CD4-positive, CD25-positive, alpha-beta regulatory T cell (primary cell): ENCODE data around the gene NRGN. TPM values are rescaled to one million over a fixed set of nuclear protein-coding genes. Genes with fewer than 3 reads are reported as not detected.

Experiments
- ATAC-seq, 2 donors: fragments of 150-1000 bp; cut with Tn5 transposase; one replicate each; pipeline ENCODE4 v1.10.0; 2021; ENCODE audit warnings: low read depth in 2 of 2, moderate number of reproducible peaks in 2 of 2, moderate library complexity in 1 of 2
- DNase-seq, 3 donors: peaks; one replicate each; pipeline versions ENCODE4 v3.0.0 to v3.0.0-alpha.2; 2012 to 2022; ENCODE audit warnings: mixed read lengths in 1 of 3
- H3K27ac ChIP-seq: one replicate; pipeline ENCODE4 v1.7.0; 2013; ENCODE audit warnings: mild to moderate bottlenecking, low read length; ENCODE audit not compliant: insufficient read depth, poor library complexity, severe bottlenecking
- H3K27me3 ChIP-seq: one replicate; pipeline ENCODE4 v1.7.0; 2013; ENCODE audit warnings: low read length; ENCODE audit not compliant: control insufficient read depth, insufficient read depth
- H3K36me3 ChIP-seq: one replicate; pipeline ENCODE4 v1.7.0; 2013; ENCODE audit warnings: mild to moderate bottlenecking, low read length, moderate library complexity; ENCODE audit not compliant: control insufficient read depth, insufficient read depth
- H3K4me1 ChIP-seq: 2 replicates; pipeline ENCODE4 v1.7.0; 2013; ENCODE audit warnings: mild to moderate bottlenecking, low read length; ENCODE audit not compliant: insufficient read depth, control insufficient read depth, poor library complexity, severe bottlenecking
- H3K4me3 ChIP-seq: one replicate; pipeline ENCODE4 v1.7.0; 2013; ENCODE audit warnings: low read depth, mild to moderate bottlenecking, low read length, moderate library complexity
- H3K9me3 ChIP-seq, 2 experiments: 1 replicate in 1 of 2; 2 replicates in 1 of 2; pipeline ENCODE4 v1.7.0; 2013; ENCODE audit warnings: low read length in 2 of 2, mild to moderate bottlenecking in 1 of 2, moderate library complexity in 1 of 2; ENCODE audit not compliant: control insufficient read depth in 2 of 2
- H3K27ac Mint-ChIP-seq, 3 donors: one replicate each; pipeline ENCODE4 v1.8.0; 2020 to 2022; ENCODE audit warnings: mild to moderate bottlenecking in 3 of 3, mixed read lengths in 3 of 3, moderate library complexity in 2 of 3
- H3K27me3 Mint-ChIP-seq: one replicate; pipeline ENCODE4 v1.8.0; 2022; ENCODE audit warnings: mild to moderate bottlenecking, mixed read lengths
- H3K36me3 Mint-ChIP-seq: one replicate; pipeline ENCODE4 v1.8.0; 2020; ENCODE audit warnings: mixed read lengths
- H3K4me1 Mint-ChIP-seq, 4 donors: one replicate each; pipeline ENCODE4 v1.8.0; 2020 to 2022; ENCODE audit warnings: mixed read lengths in 4 of 4, mild to moderate bottlenecking in 1 of 4
- H3K4me3 Mint-ChIP-seq, 4 donors: one replicate each; pipeline ENCODE4 v1.8.0; 2020 to 2022; ENCODE audit warnings: mild to moderate bottlenecking in 4 of 4, mixed read lengths in 4 of 4, moderate library complexity in 3 of 4
- H3K9me3 Mint-ChIP-seq, 7 donors: one replicate each; pipeline ENCODE4 v1.8.0; 2020 to 2022; ENCODE audit warnings: mixed read lengths in 7 of 7, mild to moderate bottlenecking in 3 of 7, moderate library complexity in 2 of 7
- polyA plus RNA-seq, 4 donors: library from polyadenylated mRNA; unstranded; fragments of 300-500 nt; fragmentation: Illumina TruSeq; gene quantifications; one replicate each; pipeline ENCODE4 v1.2.3, GENCODE V29; 2021
- total RNA-seq: library from RNA; stranded (reverse); gene quantifications from one replicate; pipeline ENCODE4 v1.2.3, GENCODE V29; 2022

Gene NRGN
- total and polyA plus RNA-seq, 5 donors from 2014 or later: 0.16 to 58.8 (median 0.22) TPM

- no peak overlapping the region for H3K4me3 ChIP-seq
- no peak for ATAC-seq
- DNase-seq: no peak
- peak overlapping the region in 1 of 3 donors; percentile 4 for H3K27ac Mint-ChIP-seq
- H3K27me3 Mint-ChIP-seq: peaks cover 57% of the 10 kb centered on the region
- H3K4me1 Mint-ChIP-seq: peaks cover 5 to 15% (median 7%) of the 10 kb centered on the region in 4 donors
- H3K27me3 ChIP-seq: peaks cover 35% of the 10 kb centered on the region
- no peaks in the 10 kb centered on the region for H3K36me3 ChIP-seq
- H3K4me1 ChIP-seq: peaks cover 9% of the 10 kb centered on the region
- H3K4me3 Mint-ChIP-seq: peak overlapping the region in 2 of 4 donors; percentile 7 to 13
- H3K27ac ChIP-seq: no peak overlapping the region
- no peaks in the 10 kb centered on the region for H3K9me3 ChIP-seq
- H3K36me3 Mint-ChIP-seq: peaks cover 7% of the 10 kb centered on the region
- H3K9me3 Mint-ChIP-seq: peaks cover 0 to 2% (median 0%) of the 10 kb centered on the region in 7 donors
Observed at GRCh38 chr11:124717421-124717785, 22.3 kb upstream of the NRGN start.

GRCh38 chr11:124717786-124718651, 21.7 kb upstream of the NRGN start:
- no peak for ATAC-seq
- Histone ChIP-seq H3K4me1 (peaks cover 9% of the 10 kb centered on the region), H3K36me3 (no peaks in the 10 kb centered on the region), H3K27ac (no peak overlapping the region), H3K9me3 (no peaks in the 10 kb centered on the region), H3K27me3 (peaks cover 36% of the 10 kb centered on the region), H3K4me3 (peak overlapping the region; percentile 24)
- H3K4me3 Mint-ChIP-seq: peak overlapping the region in 2 of 4 donors; percentile 13 to 25
- peaks cover 7% of the 10 kb centered on the region for H3K36me3 Mint-ChIP-seq
- peaks cover 0 to 2% (median 0%) of the 10 kb centered on the region in 7 donors for H3K9me3 Mint-ChIP-seq
- DNase-seq: no peak
- H3K27me3 Mint-ChIP-seq: peaks cover 62% of the 10 kb centered on the region
- peaks cover 5 to 21% (median 7%) of the 10 kb centered on the region in 4 donors for H3K4me1 Mint-ChIP-seq
- peak overlapping the region in 1 of 3 donors; percentile 4 for H3K27ac Mint-ChIP-seq

- Mint-ChIP-seq H3K9me3 (peaks cover 0 to 2% (median 0%) of the 10 kb centered on the region in 7 donors), H3K36me3 (peaks cover 7% of the 10 kb centered on the region), H3K4me1 (peaks cover 5 to 21% (median 7%) of the 10 kb centered on the region in 4 donors), H3K27ac (no peak overlapping the region), H3K27me3 (peaks cover 65% of the 10 kb centered on the region), H3K4me3 (no peak overlapping the region)
- no peak for DNase-seq
- no peaks in the 10 kb centered on the region for H3K36me3 ChIP-seq
- H3K27ac ChIP-seq: no peak overlapping the region
- peaks cover 39% of the 10 kb centered on the region for H3K27me3 ChIP-seq
- no peak for ATAC-seq
- no peak overlapping the region for H3K4me3 ChIP-seq
- no peaks in the 10 kb centered on the region for H3K9me3 ChIP-seq
- peaks cover 9% of the 10 kb centered on the region for H3K4me1 ChIP-seq
Observed at GRCh38 chr11:124718801-124719200, 20.9 kb upstream of the NRGN start.

GRCh38 chr11:124719534-124719933, 20.2 kb upstream of the NRGN start:
- H3K36me3 Mint-ChIP-seq: peaks cover 7% of the 10 kb centered on the region
- peaks cover 5 to 21% (median 7%) of the 10 kb centered on the region in 4 donors for H3K4me1 Mint-ChIP-seq
- H3K27ac Mint-ChIP-seq: no peak overlapping the region
- Histone ChIP-seq H3K27ac (no peak overlapping the region), H3K27me3 (peaks cover 37% of the 10 kb centered on the region), H3K4me1 (peaks cover 9% of the 10 kb centered on the region), H3K4me3 (no peak overlapping the region), H3K36me3 (no peaks in the 10 kb centered on the region), H3K9me3 (no peaks in the 10 kb centered on the region)
- ATAC-seq (no peak), DNase-seq (no peak)
- H3K4me3 Mint-ChIP-seq: no peak overlapping the region
- peaks cover 0 to 2% (median 0%) of the 10 kb centered on the region in 7 donors for H3K9me3 Mint-ChIP-seq
- peaks cover 62% of the 10 kb centered on the region for H3K27me3 Mint-ChIP-seq

- H3K4me3 ChIP-seq: no peak overlapping the region
- Mint-ChIP-seq H3K36me3 (no peaks in the 10 kb centered on the region), H3K4me1 (peaks cover 5 to 23% (median 8%) of the 10 kb centered on the region in 4 donors), H3K27me3 (peaks cover 54% of the 10 kb centered on the region), H3K4me3 (no peak overlapping the region), H3K9me3 (peaks cover 0 to 2% (median 0%) of the 10 kb centered on the region in 7 donors), H3K27ac (peak overlapping the region in 1 of 3 donors; percentile 57)
- no peak overlapping the region for H3K27ac ChIP-seq
- H3K27me3 ChIP-seq: peaks cover 37% of the 10 kb centered on the region
- H3K9me3 ChIP-seq: no peaks in the 10 kb centered on the region
- H3K36me3 ChIP-seq: no peaks in the 10 kb centered on the region
- peaks cover 9% of the 10 kb centered on the region for H3K4me1 ChIP-seq
- no peak for ATAC-seq
- DNase-seq: no peak
Observed at GRCh38 chr11:124722176-124722575, 17.6 kb upstream of the NRGN start.

- no peak overlapping the region for H3K4me3 ChIP-seq
- H3K27me3 Mint-ChIP-seq: peaks cover 35% of the 10 kb centered on the region
Observed at GRCh38 chr11:124724979-124725718, 14.6 kb upstream of the NRGN start.

GRCh38 chr11:124725719-124726105, 14.0 kb upstream of the NRGN start:
- Mint-ChIP-seq H3K36me3 (no peaks in the 10 kb centered on the region), H3K27ac (no peak overlapping the region)

More at GRCh38 chr11:124724979-124725718, 14.6 kb upstream of the NRGN start:
- H3K4me1 ChIP-seq: no peaks in the 10 kb centered on the region
- Mint-ChIP-seq H3K27ac (no peak overlapping the region), H3K36me3 (no peaks in the 10 kb centered on the region), H3K4me1 (peaks cover 0 to 11% (median 1%) of the 10 kb centered on the region in 4 donors), H3K9me3 (peaks cover 0 to 2% (median 0%) of the 10 kb centered on the region in 7 donors), H3K4me3 (no peak overlapping the region)
- H3K27ac ChIP-seq: no peak overlapping the region
- H3K36me3 ChIP-seq: no peaks in the 10 kb centered on the region
- no peak for DNase-seq
- H3K27me3 ChIP-seq: peaks cover 15% of the 10 kb centered on the region
- no peak for ATAC-seq
- H3K9me3 ChIP-seq: no peaks in the 10 kb centered on the region

More at GRCh38 chr11:124725719-124726105, 14.0 kb upstream of the NRGN start:
- H3K9me3 ChIP-seq: no peaks in the 10 kb centered on the region
- H3K4me1 Mint-ChIP-seq: peaks cover 0 to 11% (median 1%) of the 10 kb centered on the region in 4 donors
- H3K4me3 ChIP-seq: no peak overlapping the region
- DNase-seq: no peak
- no peak overlapping the region for H3K4me3 Mint-ChIP-seq
- H3K9me3 Mint-ChIP-seq: peaks cover 0 to 2% (median 0%) of the 10 kb centered on the region in 7 donors
- peaks cover 16% of the 10 kb centered on the region for H3K27me3 ChIP-seq
- no peaks in the 10 kb centered on the region for H3K4me1 ChIP-seq
- no peak overlapping the region for H3K27ac ChIP-seq
- H3K36me3 ChIP-seq: no peaks in the 10 kb centered on the region
- peaks cover 34% of the 10 kb centered on the region for H3K27me3 Mint-ChIP-seq
- ATAC-seq: no peak
